Measurements from ENCODE around the gene CTTN.

GRCh38 chr11:70413151-70413550, 14.8 kb downstream of the CTTN start:
- TF ChIP-seq POLR2A (IDR thresholded peaks at IDR 0.05; ENCODE audit: low read length) (no peak), GATA1 (IDR thresholded peaks at IDR 0.05; ENCODE audit: low read depth, low read length) (no peak)
